Ovary (tissue), 9 donors: Measurements from ENCODE around the gene MMP25. TPM values are rescaled to one million over a fixed set of nuclear protein-coding genes. Genes with fewer than 3 reads are reported as not detected.
A peak's percentile ranks its signal among the peaks of the same experiment; 100 is the strongest.

Experiments
- DNase-seq, 5 donors: peaks; one replicate each; pipeline ENCODE4 v3.0.0-alpha.2; 2019 to 2020
- H3K27ac ChIP-seq, 2 donors: fragments of 200-600 bp; one replicate each; pipeline versions ENCODE4 v1.5.1 to v1.8.0; 2019 to 2022
- H3K27me3 ChIP-seq: fragments of 200-600 bp; one replicate; pipeline ENCODE4 v1.8.0; 2022
- H3K36me3 ChIP-seq: fragments of 200-600 bp; sonication (generic); one replicate; pipeline ENCODE4 v1.5.1; 2019
- H3K4me1 ChIP-seq: one replicate; pipeline ENCODE4 v1.8.1; 2013; ENCODE audit warnings: mild to moderate bottlenecking, moderate library complexity; ENCODE audit not compliant: insufficient read depth
- H3K4me3 ChIP-seq: fragments of 200-600 bp; sonication (generic); one replicate; pipeline ENCODE4 v1.5.1; 2017
- H3K9me3 ChIP-seq, 2 donors: fragments of 200-600 bp in 1 of 2; sonication (generic) in 1 of 2; one replicate each; pipeline versions ENCODE4 v1.5.1 to v1.8.1; 2013 to 2019; ENCODE audit warnings: mild to moderate bottlenecking in 1 of 2, moderate library complexity in 1 of 2
- CTCF ChIP-seq, 3 donors: fragments of 450-650 bp in 2 of 3; fragments of 200-600 bp in 1 of 3; IDR thresholded peaks; one replicate each; pipeline versions ENCODE4 v1.5.1 to v1.8.0; 2016 to 2022; ENCODE audit warnings: antibody characterized with exemption in 3 of 3, mild to moderate bottlenecking in 1 of 3
- EP300 ChIP-seq: sonication (generic); formaldehyde crosslinking; IDR thresholded peaks from one replicate; pipeline ENCODE4 v1.6.1; 2017; ENCODE audit warnings: antibody characterized with exemption
- POLR2A ChIP-seq: fragments of 450-650 bp; IDR thresholded peaks from one replicate; pipeline ENCODE4 v1.6.1; 2017; ENCODE audit warnings: antibody characterized with exemption, mild to moderate bottlenecking, moderate library complexity
- WGBS, 3 donors: extraction: QIAGEN DNeasy Blood & Tissue Kit in 1 of 3; methylation state at CpG; one replicate each; pipeline versions ENCODE4 v1.1.5 to v1.1.7; 2013 to 2017; 5-methylcytosine and 5-hydroxymethylcytosine counted together
- intact Hi-C, 4 donors: fragments of 100-400 bp; cut with DNase I; formaldehyde crosslinking; loops; one replicate each; pipeline versions ENCODE4 v1.11.0 to v1.15.1; 2022 to 2023
- polyA plus RNA-seq, 2 donors: library from polyadenylated mRNA; stranded (reverse); fragments of 200-250 nt in 1 of 2; fragments of 350-450 nt in 1 of 2; fragmentation: Illumina TruSeq in 1 of 2; extraction: RNeasy Lipid Tissue Mini Kit (QIAGEN cat#74804) in 1 of 2; gene quantifications; one replicate each; pipeline ENCODE4 v1.2.3, GENCODE V29; 2013 to 2014
- total RNA-seq, 7 donors: library from RNA; depleted of rRNA in 2 of 7; stranded (reverse); fragments of >200 nt in 2 of 7; fragmentation: NEBNext Ultra II Directional in 3 of 7; extraction: Animal tissue kit (Norgen Biotek cat#: 25700) in 3 of 7; gene quantifications; one replicate each; pipeline versions ENCODE4 v1.1.0 to v1.2.4, GENCODE V29; 2016 to 2023
- donor health status: DM: no; HTN: no; CAD: no; lungs with moderate emphysema.
- donor health status: DM: no; HTN: no; CAD: no.
- donor health status: Bipolar disorder and iron deficiency.
- donor health status: DM: yes; HTN: yes; CAD: no.
- donor health status: DM: no; HTN: no; CAD: no.
- donor health status: DM: yes; HTN: yes; CAD: no.

MMP25 gene
- total and polyA plus RNA-seq, 9 donors, result 0.15 to 0.72 (median 0.59) TPM; not detected in 1

DNA sequence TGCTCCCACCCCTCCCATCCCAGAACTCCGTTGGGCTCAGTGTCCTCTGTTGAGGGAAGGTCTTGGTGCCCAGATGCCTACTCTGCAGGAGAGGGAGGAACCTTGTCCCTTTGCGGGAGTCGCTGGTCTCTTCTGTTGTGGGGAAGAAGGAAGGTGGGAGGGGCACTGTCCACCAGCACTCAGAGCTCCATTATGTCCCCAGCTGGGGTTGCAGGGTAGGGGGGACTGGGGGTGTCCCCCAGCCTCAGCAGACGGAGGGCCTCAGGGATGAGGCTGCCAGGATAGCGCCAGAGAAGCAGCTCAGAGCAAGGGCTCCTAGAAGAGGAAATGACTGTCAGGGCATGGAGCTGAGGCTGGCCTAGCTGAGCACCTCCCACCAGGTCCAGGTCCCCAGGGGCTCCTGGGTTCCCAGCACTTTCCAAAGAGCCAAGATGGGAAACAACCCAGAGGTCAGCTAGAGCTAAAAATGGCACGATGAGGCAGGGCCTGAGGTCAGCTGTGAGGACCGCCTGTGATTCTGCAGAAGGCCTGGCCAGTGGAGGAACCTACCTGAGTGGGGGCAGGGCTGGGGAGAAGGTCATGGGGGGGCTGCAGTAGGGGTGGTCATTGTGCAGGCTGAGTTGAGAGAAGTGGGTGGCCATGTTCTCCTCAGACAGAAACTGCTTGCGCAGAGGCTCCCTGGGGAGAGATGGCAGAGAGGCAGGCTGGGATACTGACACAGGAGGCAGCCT lies 23.5 kb upstream of the MMP25 start:
- H3K36me3 ChIP-seq, result no peaks in the 10 kb centered on the region
- H3K4me3 ChIP-seq, result peak overlapping the region; percentile 76
- intact Hi-C loops, result loop anchor here in 1 of 4 donors (10.0 kb wide), 1 partner anchor 262 kb away; the partner anchor contains the start of gene ZNF263
- no peaks in the 10 kb centered on the region for H3K27me3 ChIP-seq
- H3K27ac ChIP-seq, result peak overlapping the region; percentile 91 to 92
- WGBS, 3 donors, result 12 to 26% (median 20%) methylated on average over 8 of the region's 8 CpGs
- H3K4me1 ChIP-seq, result peaks cover 21% of the 10 kb centered on the region
- no peaks in the 10 kb centered on the region for H3K9me3 ChIP-seq
- DNase-seq, result peak in 1 of 5 donors; percentile 53
- no peak for TF ChIP-seq EP300

DNA sequence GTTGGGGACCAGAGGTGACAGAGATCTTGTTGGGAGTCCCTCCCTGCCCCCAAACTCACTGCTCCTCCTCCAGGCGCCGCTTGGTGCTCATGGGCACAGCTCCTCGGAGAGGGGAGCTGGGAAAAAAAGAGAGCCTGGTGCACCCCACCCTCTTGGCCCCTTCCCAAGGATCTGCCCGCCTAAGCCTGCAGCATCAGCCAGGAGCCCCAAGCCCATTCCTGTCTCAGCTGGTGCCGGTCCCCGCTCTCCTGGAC lies 23.0 kb upstream of the MMP25 start:
- no peaks in the 10 kb centered on the region for H3K36me3 ChIP-seq
- 9 to 19% (median 10%) methylated on average over 6 of the region's 6 CpGs for WGBS, 3 donors
- TF ChIP-seq EP300 (no peak), CTCF (IDR thresholded peaks at IDR 0.05) (no peak), POLR2A (no peak)
- H3K4me3 ChIP-seq, result peak overlapping the region; percentile 76
- peaks cover 21% of the 10 kb centered on the region for H3K4me1 ChIP-seq
- intact Hi-C loops, result loop anchor here in 1 of 4 donors (10.0 kb wide), 1 partner anchor 261 kb away; the partner anchor contains the start of gene ZNF263
- no peaks in the 10 kb centered on the region for H3K27me3 ChIP-seq
- no peaks in the 10 kb centered on the region for H3K9me3 ChIP-seq
- H3K27ac ChIP-seq, result peak overlapping the region; percentile 91 to 92
- peak in 2 of 5 donors; percentile 58 to 60 for DNase-seq

DNA sequence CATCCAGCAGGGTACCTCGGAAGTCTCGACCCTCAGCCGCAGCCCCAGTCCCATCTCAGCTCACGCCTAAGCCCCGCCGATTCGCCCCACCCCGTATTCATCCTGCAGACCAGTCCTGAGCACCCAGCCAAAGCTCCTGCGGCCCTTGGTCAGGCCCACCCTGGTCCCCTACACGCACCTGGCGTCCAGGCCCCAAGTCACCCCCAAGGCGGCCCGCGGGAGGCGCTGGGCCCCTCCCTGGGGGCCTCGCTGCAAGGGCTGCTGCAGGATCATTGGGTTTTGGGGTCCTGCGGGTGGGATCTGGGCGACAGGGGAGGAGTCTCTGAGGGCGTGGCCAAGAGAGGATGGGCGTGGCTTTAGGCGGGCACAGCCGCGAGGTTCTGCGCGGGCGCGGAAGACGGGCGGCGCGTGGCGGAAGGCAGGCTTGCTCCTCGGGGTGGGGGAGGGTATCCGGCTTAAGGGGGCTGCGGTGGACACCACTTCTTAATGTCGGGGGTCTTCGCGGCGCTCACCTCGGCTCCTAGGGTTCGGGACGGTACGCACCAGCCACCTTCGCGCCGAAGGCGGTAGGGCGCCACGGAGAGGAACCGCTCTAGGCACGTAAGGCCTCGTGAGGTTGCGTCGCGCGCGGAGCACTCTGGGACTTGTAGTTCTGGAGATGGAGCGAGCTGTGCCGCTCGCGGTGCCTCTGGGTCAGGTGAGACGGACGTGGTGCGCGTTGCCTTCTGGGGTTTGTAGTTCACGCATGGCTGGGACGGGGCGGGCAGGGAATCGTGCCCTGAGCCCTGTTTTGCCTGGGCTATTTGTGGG lies 22.5 kb upstream of the MMP25 start, which contains the start of the genes HCFC1R1 and THOC6:
HCFC1R1 (minus strand) TSS at position 274 of the 810 bp plus-strand sequence; CDS start at position 273, 1 bp downstream.
THOC6 (plus strand) TSS at position 367 of the 810 bp plus-strand sequence; CDS start at position 659, 292 bp downstream.
- Histone ChIP-seq H3K4me1 (peaks cover 21% of the 10 kb centered on the region), H3K36me3 (no peaks in the 10 kb centered on the region), H3K27me3 (no peaks in the 10 kb centered on the region), H3K27ac (peak within 1 kb of the TSS; percentile 91 to 92), H3K9me3 (no peaks in the 10 kb centered on the region), H3K4me3 (peak within 1 kb of the TSS; percentile 76)
- peak; percentile 94 to 97 (median 95) for DNase-seq
- WGBS, 3 donors, result 0 to 1% (median 0%) methylated on average over 49 to 69 of the region's 69 CpGs
- intact Hi-C loops, result loop anchor here in 1 of 4 donors (10.0 kb wide), 1 partner anchor 261 kb away; the partner anchor contains the start of gene ZNF263
- peak; percentile 62 for TF ChIP-seq POLR2A
- no peak for TF ChIP-seq EP300
- peak in 1 of 3 donors; percentile 18 for TF ChIP-seq CTCF (IDR thresholded peaks at IDR 0.05)

GRCh38 chr16:3025032-3026002 lies 21.0 kb upstream of the MMP25 start:
- 88 to 94% (median 92%) methylated on average over 18 of the region's 18 CpGs for WGBS, 3 donors
- intact Hi-C loops, result loop anchor here in 1 of 4 donors (10.0 kb wide), 1 partner anchor 259 kb away; the partner anchor contains the start of gene ZNF263
- Histone ChIP-seq H3K9me3 (no peaks in the 10 kb centered on the region), H3K27me3 (peaks cover 2% of the 10 kb centered on the region), H3K4me3 (no peak overlapping the region), H3K4me1 (peaks cover 19% of the 10 kb centered on the region), H3K27ac (no peak overlapping the region), H3K36me3 (no peaks in the 10 kb centered on the region)
- TF ChIP-seq CTCF (IDR thresholded peaks at IDR 0.05) (no peak), POLR2A (no peak)
- peak in 3 of 5 donors; percentile 21 to 58 (median 40) for DNase-seq
